Measurements from ENCODE around the gene SSBP3. TPM values are rescaled to one million over a fixed set of nuclear protein-coding genes. Genes with fewer than 3 reads are reported as not detected.

Gene SSBP3
- polyA plus RNA-seq, 1 donor from 2014 or later: 6.6 TPM

GRCh38 chr1:54259546-54260140 lies 146.6 kb downstream of the SSBP3 start:
- Mint-ChIP-seq H3K9me3 (no peaks in the 10 kb centered on the region), H3K4me1 (peaks cover 0 to 2% (median 0%) of the 10 kb centered on the region in 3 donors), H3K36me3 (peaks cover 5% of the 10 kb centered on the region), H3K27me3 (no peaks in the 10 kb centered on the region), H3K4me3 (no peak overlapping the region), H3K27ac (peak overlapping the region in 1 of 3 donors; percentile 35)

- Mint-ChIP-seq H3K9me3 (no peaks in the 10 kb centered on the region), H3K4me1 (no peaks in the 10 kb centered on the region), H3K27ac (no peak overlapping the region), H3K4me3 (no peak overlapping the region), H3K36me3 (peaks cover 6% of the 10 kb centered on the region), H3K27me3 (no peaks in the 10 kb centered on the region)
Observed at GRCh38 chr1:54257876-54258275, 148.3 kb downstream of the SSBP3 start.

GRCh38 chr1:54257346-54257620 lies 148.9 kb downstream of the SSBP3 start:
- H3K27me3 Mint-ChIP-seq: no peaks in the 10 kb centered on the region
- H3K36me3 Mint-ChIP-seq: peaks cover 8% of the 10 kb centered on the region
- H3K4me3 Mint-ChIP-seq: no peak overlapping the region
- no peak overlapping the region for H3K27ac Mint-ChIP-seq
- no peaks in the 10 kb centered on the region for H3K4me1 Mint-ChIP-seq
- H3K9me3 Mint-ChIP-seq: no peaks in the 10 kb centered on the region

GRCh38 chr1:54256522-54257345 lies 149.5 kb downstream of the SSBP3 start:
- Mint-ChIP-seq H3K4me3 (no peak overlapping the region), H3K4me1 (no peaks in the 10 kb centered on the region), H3K9me3 (no peaks in the 10 kb centered on the region), H3K27ac (no peak overlapping the region), H3K36me3 (peaks cover 8% of the 10 kb centered on the region), H3K27me3 (no peaks in the 10 kb centered on the region)

- Mint-ChIP-seq H3K4me1 (no peaks in the 10 kb centered on the region), H3K27ac (no peak overlapping the region), H3K27me3 (no peaks in the 10 kb centered on the region), H3K4me3 (no peak overlapping the region), H3K36me3 (peaks cover 5% of the 10 kb centered on the region), H3K9me3 (no peaks in the 10 kb centered on the region)
Observed at GRCh38 chr1:54255026-54255702, 151.0 kb downstream of the SSBP3 start.

- H3K36me3 Mint-ChIP-seq: peaks cover 5% of the 10 kb centered on the region
- no peaks in the 10 kb centered on the region for H3K9me3 Mint-ChIP-seq
- no peak overlapping the region for H3K27ac Mint-ChIP-seq
- no peaks in the 10 kb centered on the region for H3K27me3 Mint-ChIP-seq
- no peak overlapping the region for H3K4me3 Mint-ChIP-seq
- no peaks in the 10 kb centered on the region for H3K4me1 Mint-ChIP-seq
Observed at GRCh38 chr1:54254055-54254454, 152.1 kb downstream of the SSBP3 start.

GRCh38 chr1:54253480-54253879 lies 152.7 kb downstream of the SSBP3 start:
- Mint-ChIP-seq H3K36me3 (peaks cover 5% of the 10 kb centered on the region), H3K9me3 (no peaks in the 10 kb centered on the region), H3K27me3 (no peaks in the 10 kb centered on the region), H3K4me1 (no peaks in the 10 kb centered on the region), H3K4me3 (no peak overlapping the region), H3K27ac (no peak overlapping the region)

GRCh38 chr1:54252371-54252936 lies 153.7 kb downstream of the SSBP3 start:
- no peaks in the 10 kb centered on the region for H3K4me1 Mint-ChIP-seq
- no peak overlapping the region for H3K4me3 Mint-ChIP-seq
- no peaks in the 10 kb centered on the region for H3K9me3 Mint-ChIP-seq
- no peak overlapping the region for H3K27ac Mint-ChIP-seq
- H3K36me3 Mint-ChIP-seq: peaks cover 5% of the 10 kb centered on the region
- H3K27me3 Mint-ChIP-seq: no peaks in the 10 kb centered on the region

GRCh38 chr1:54250670-54251069 lies 155.5 kb downstream of the SSBP3 start:
- no peak overlapping the region for H3K4me3 Mint-ChIP-seq
- H3K27me3 Mint-ChIP-seq: no peaks in the 10 kb centered on the region
- no peaks in the 10 kb centered on the region for H3K9me3 Mint-ChIP-seq
- H3K36me3 Mint-ChIP-seq: peaks cover 3% of the 10 kb centered on the region
- H3K4me1 Mint-ChIP-seq: no peaks in the 10 kb centered on the region
- H3K27ac Mint-ChIP-seq: peak overlapping the region in 1 of 3 donors; percentile 53

GRCh38 chr1:54249819-54250435 lies 156.3 kb downstream of the SSBP3 start:
- H3K4me1 Mint-ChIP-seq: no peaks in the 10 kb centered on the region
- H3K27me3 Mint-ChIP-seq: no peaks in the 10 kb centered on the region
- no peak overlapping the region for H3K27ac Mint-ChIP-seq
- no peak overlapping the region for H3K4me3 Mint-ChIP-seq
- no peaks in the 10 kb centered on the region for H3K9me3 Mint-ChIP-seq
- peaks cover 3% of the 10 kb centered on the region for H3K36me3 Mint-ChIP-seq

- no peak overlapping the region for H3K4me3 Mint-ChIP-seq
- H3K27ac Mint-ChIP-seq: no peak overlapping the region
Observed at GRCh38 chr1:54248966-54249365, 157.2 kb downstream of the SSBP3 start.

GRCh38 chr1:54247863-54248515 lies 158.2 kb downstream of the SSBP3 start:
- Mint-ChIP-seq H3K9me3 (no peaks in the 10 kb centered on the region), H3K4me1 (no peaks in the 10 kb centered on the region), H3K27me3 (no peaks in the 10 kb centered on the region), H3K4me3 (no peak overlapping the region), H3K36me3 (peaks cover 8% of the 10 kb centered on the region), H3K27ac (no peak overlapping the region)

More at GRCh38 chr1:54248966-54249365, 157.2 kb downstream of the SSBP3 start:
- peaks cover 5% of the 10 kb centered on the region for H3K36me3 Mint-ChIP-seq
- no peaks in the 10 kb centered on the region for H3K27me3 Mint-ChIP-seq
- H3K4me1 Mint-ChIP-seq: no peaks in the 10 kb centered on the region
- H3K9me3 Mint-ChIP-seq: no peaks in the 10 kb centered on the region

GRCh38 chr1:54246116-54246721 lies 160.0 kb downstream of the SSBP3 start:
- Mint-ChIP-seq H3K27ac (no peak overlapping the region), H3K36me3 (peaks cover 5% of the 10 kb centered on the region), H3K4me1 (no peaks in the 10 kb centered on the region), H3K9me3 (no peaks in the 10 kb centered on the region), H3K27me3 (no peaks in the 10 kb centered on the region), H3K4me3 (no peak overlapping the region)

GRCh38 chr1:54245501-54245900 lies 160.7 kb downstream of the SSBP3 start:
- H3K27ac Mint-ChIP-seq: no peak overlapping the region

More at GRCh38 chr1:54245501-54245900, 160.7 kb downstream of the SSBP3 start:
- H3K4me1 Mint-ChIP-seq: no peaks in the 10 kb centered on the region
- H3K9me3 Mint-ChIP-seq: no peaks in the 10 kb centered on the region
- H3K4me3 Mint-ChIP-seq: no peak overlapping the region
- H3K27me3 Mint-ChIP-seq: no peaks in the 10 kb centered on the region
- peaks cover 5% of the 10 kb centered on the region for H3K36me3 Mint-ChIP-seq
